ENCODE results near the gene DENND10.

DNA sequence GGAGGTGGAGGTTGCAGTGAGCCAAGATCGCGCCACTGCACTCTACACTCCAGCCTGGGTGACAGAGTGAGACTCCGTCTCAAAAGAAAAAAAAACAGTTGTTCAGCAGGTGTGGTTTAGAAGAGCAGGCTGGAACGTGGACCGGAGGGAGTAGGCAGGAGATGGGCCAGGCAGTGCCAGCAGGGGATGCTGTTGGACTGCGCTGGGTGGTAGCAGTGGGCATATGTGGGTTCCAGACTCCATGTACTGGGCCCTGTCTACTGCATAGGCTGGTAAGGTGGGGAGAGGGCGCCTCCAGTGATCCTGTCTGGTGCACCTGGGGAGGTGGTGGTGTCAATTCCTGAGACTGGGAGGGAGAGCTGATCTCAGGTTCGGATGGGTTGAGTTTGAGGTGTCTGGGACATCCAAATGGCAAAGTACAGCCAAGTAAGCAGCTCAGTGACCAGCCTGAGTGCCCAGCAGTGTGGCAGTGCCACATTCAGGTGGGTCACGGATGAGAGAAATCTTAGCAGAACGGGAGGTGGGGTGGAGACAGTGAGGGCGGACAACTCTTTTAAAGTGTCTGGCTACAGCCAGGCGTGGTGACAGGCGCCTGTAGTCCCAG, 35.7 kb downstream of the DENND10 start:
- no peak for TF ChIP-seq POLR2AphosphoS5 (IDR thresholded peaks at IDR 0.05; ENCODE audit: borderline replicate concordance, low read depth, low read length)
- no peak for TF ChIP-seq EZH2 (IDR thresholded peaks at IDR 0.05)
- no peak for TF ChIP-seq FOXP2 (optimal IDR thresholded peaks at IDR 0.05; ENCODE audit: control extremely low read depth, extremely low read length, insufficient read depth)
